Lower lobe of right lung (tissue), 2 donors: ENCODE results near the gene NKX2-8. TPM values are rescaled to one million over a fixed set of nuclear protein-coding genes. Genes with fewer than 3 reads are reported as not detected.
"Not testable (repeated sequence)": the region's sequence is repeated elsewhere in the genome, so short reads cannot be mapped to it uniquely, and the experiment has no call there.

Experiments
- ATAC-seq, 2 donors: fragments of 200-7000 bp; cut with Tn5 transposase; one replicate each; pipeline ENCODE4 v1.9.1; 2020 to 2022; ENCODE audit warnings: mild to moderate bottlenecking in 2 of 2, moderate library complexity in 2 of 2
- DNase-seq: peaks from one replicate; pipeline ENCODE4 v3.0.0-alpha.2; 2020
- H3K27ac ChIP-seq: fragments of 200-600 bp; one replicate; pipeline ENCODE4 v1.8.0; 2022
- H3K27me3 ChIP-seq: fragments of 200-600 bp; one replicate; pipeline ENCODE4 v1.8.0; 2022; ENCODE audit warnings: low read depth
- H3K36me3 ChIP-seq: fragments of 200-600 bp; one replicate; pipeline ENCODE4 v1.8.0; 2022; ENCODE audit warnings: mild to moderate bottlenecking
- H3K4me1 ChIP-seq: fragments of 200-600 bp; one replicate; pipeline ENCODE4 v1.8.0; 2022
- H3K4me3 ChIP-seq: fragments of 200-600 bp; one replicate; pipeline ENCODE4 v1.8.0; 2022; ENCODE audit warnings: mild to moderate bottlenecking
- H3K9me3 ChIP-seq: fragments of 200-600 bp; one replicate; pipeline ENCODE4 v1.8.0; 2022
- CTCF ChIP-seq: fragments of 200-600 bp; IDR thresholded peaks from one replicate; pipeline ENCODE4 v1.8.0; 2022; ENCODE audit warnings: antibody characterized with exemption, mild to moderate bottlenecking
- intact Hi-C: fragments of 100-400 bp; cut with DNase I; formaldehyde crosslinking; loops from one replicate; pipeline ENCODE4 v1.11.0; 2022
- total RNA-seq: library from RNA; stranded (reverse); fragmentation: NEBNext Ultra II Directional; extraction: Animal tissue kit (Norgen Biotek cat#: 25700); gene quantifications from one replicate; pipeline ENCODE4 v1.2.1, GENCODE V29; 2021
- donor health status: DM: no; HTN: yes; CAD: no; lungs with severe emphysema.

The NKX2-8 gene
- total RNA-seq, 1 donor from 2014 or later = 1.2 TPM

GRCh38 chr14:36555998-36556743 lies 26.2 kb downstream of the NKX2-8 start:
- intact Hi-C loops = no loop called here
- ATAC-seq = peak; percentile 48 to 57

GRCh38 chr14:36553656-36554260 lies 28.7 kb downstream of the NKX2-8 start:
- no peak for DNase-seq
- H3K27ac ChIP-seq = no peak overlapping the region
- no peaks in the 10 kb centered on the region for H3K27me3 ChIP-seq
- TF ChIP-seq CTCF = peak; percentile 60
- no peak overlapping the region for H3K4me3 ChIP-seq
- no peaks in the 10 kb centered on the region for H3K4me1 ChIP-seq
- intact Hi-C loops = no loop called here
- H3K9me3 ChIP-seq = no peaks in the 10 kb centered on the region
- peak; percentile 74 to 80 for ATAC-seq
- no peaks in the 10 kb centered on the region for H3K36me3 ChIP-seq

More at GRCh38 chr14:36555998-36556743, 26.2 kb downstream of the NKX2-8 start:
- H3K4me3 ChIP-seq = no peak overlapping the region
- TF ChIP-seq CTCF = no peak
- no peak overlapping the region for H3K27ac ChIP-seq
- H3K36me3 ChIP-seq = no peaks in the 10 kb centered on the region
- H3K27me3 ChIP-seq = no peaks in the 10 kb centered on the region
- H3K4me1 ChIP-seq = no peaks in the 10 kb centered on the region
- H3K9me3 ChIP-seq = no peaks in the 10 kb centered on the region
- DNase-seq = no peak

- ATAC-seq (no peak), DNase-seq (no peak)
- intact Hi-C loops = no loop called here
- Histone ChIP-seq H3K27ac (no peak overlapping the region), H3K36me3 (no peaks in the 10 kb centered on the region), H3K27me3 (no peaks in the 10 kb centered on the region), H3K4me3 (no peak overlapping the region), H3K4me1 (no peaks in the 10 kb centered on the region), H3K9me3 (no peaks in the 10 kb centered on the region)
- no peak for TF ChIP-seq CTCF
These were observed 31.5 kb downstream of the NKX2-8 start for GRCh38 chr14:36550899-36551298.

GRCh38 chr14:36544280-36544679 lies 38.1 kb downstream of the NKX2-8 start:
- H3K36me3 ChIP-seq, H3K4me3 ChIP-seq, H3K27me3 ChIP-seq, H3K4me1 ChIP-seq, DNase-seq, H3K9me3 ChIP-seq, intact Hi-C loops, ATAC-seq, H3K27ac ChIP-seq: not testable (repeated sequence)

GRCh38 chr14:36538051-36538450 lies 44.4 kb downstream of the NKX2-8 start:
- H3K4me3 ChIP-seq = no peak overlapping the region
- ATAC-seq (peak; percentile 48 to 64), DNase-seq (no peak)
- H3K4me1 ChIP-seq = no peaks in the 10 kb centered on the region
- H3K9me3 ChIP-seq = no peaks in the 10 kb centered on the region
- intact Hi-C loops = no loop called here
- H3K27ac ChIP-seq = no peak overlapping the region
- no peaks in the 10 kb centered on the region for H3K36me3 ChIP-seq
- TF ChIP-seq CTCF = no peak
- H3K27me3 ChIP-seq = no peaks in the 10 kb centered on the region

Other genes starting within 250 kb of the NKX2-8 start
- gene NKX2-1, start 62.4 kb downstream of the NKX2-8 start, total RNA-seq = 180 TPM
- 1.0 TPM for gene PAX9, start 79.2 kb upstream of the NKX2-8 start, total RNA-seq